H54 (cell line): ENCODE measurements around the gene BARHL1.
"Not testable (repeated sequence)": the region's sequence is repeated elsewhere in the genome, so short reads cannot be mapped to it uniquely, and the experiment has no call there.

ENCODE experiments used
- DNase-seq: peaks from one replicate; pipeline ENCODE4 v3.0.0; 2011; ENCODE audit warnings: low spot score, mixed read lengths; ENCODE audit not compliant: insufficient read length
- FAIRE-seq: peaks from 3 replicates; lab custom pipeline; 2011; peaks lifted over from hg19 to GRCh38; lab: Jason Lieb, UNC
- POLR2A ChIP-seq: IDR thresholded peaks from 2 replicates; pipeline ENCODE4 v1.6.1; 2011; ENCODE audit warnings: low read depth, mild to moderate bottlenecking, low read length

Gene BARHL1

DNA sequence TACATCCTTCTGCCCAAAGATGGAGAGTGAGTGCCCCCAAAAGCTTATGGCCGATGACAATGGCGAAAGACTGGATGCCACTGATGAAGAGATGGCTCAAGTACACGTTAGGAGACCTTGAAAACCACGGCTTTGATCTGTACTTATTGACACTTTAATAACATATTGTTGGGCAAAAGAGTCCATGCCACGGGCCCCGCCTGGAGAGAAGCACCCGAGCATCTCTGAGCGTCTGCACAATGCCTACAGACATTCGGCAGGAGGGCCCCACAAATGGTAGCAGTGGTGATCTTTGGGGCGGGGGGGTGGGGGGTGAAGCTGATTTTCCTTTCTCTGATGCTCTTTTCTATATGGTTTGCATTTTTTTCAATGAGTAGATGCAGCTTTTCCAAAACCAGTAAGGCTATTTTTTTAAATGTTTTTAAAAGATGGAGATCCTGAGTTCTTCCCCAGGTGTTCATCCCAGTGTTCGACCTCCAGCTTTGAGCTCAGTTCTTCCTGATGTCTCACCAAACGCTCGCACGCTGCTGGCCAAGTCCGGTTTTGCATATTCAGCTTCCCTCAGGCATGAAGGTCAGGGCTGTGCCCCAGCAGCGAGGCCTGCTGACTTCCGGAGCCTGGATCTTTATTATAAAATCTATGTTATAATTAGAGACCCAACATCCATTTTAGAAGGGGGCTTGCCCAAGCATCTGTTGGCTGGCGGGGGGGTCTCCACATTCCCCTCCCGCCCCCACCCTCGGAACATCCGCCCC, 34.3 kb upstream of the BARHL1 start:
- DNase-seq (no peak), FAIRE-seq (no peak)
- no peak for TF ChIP-seq POLR2A

DNA sequence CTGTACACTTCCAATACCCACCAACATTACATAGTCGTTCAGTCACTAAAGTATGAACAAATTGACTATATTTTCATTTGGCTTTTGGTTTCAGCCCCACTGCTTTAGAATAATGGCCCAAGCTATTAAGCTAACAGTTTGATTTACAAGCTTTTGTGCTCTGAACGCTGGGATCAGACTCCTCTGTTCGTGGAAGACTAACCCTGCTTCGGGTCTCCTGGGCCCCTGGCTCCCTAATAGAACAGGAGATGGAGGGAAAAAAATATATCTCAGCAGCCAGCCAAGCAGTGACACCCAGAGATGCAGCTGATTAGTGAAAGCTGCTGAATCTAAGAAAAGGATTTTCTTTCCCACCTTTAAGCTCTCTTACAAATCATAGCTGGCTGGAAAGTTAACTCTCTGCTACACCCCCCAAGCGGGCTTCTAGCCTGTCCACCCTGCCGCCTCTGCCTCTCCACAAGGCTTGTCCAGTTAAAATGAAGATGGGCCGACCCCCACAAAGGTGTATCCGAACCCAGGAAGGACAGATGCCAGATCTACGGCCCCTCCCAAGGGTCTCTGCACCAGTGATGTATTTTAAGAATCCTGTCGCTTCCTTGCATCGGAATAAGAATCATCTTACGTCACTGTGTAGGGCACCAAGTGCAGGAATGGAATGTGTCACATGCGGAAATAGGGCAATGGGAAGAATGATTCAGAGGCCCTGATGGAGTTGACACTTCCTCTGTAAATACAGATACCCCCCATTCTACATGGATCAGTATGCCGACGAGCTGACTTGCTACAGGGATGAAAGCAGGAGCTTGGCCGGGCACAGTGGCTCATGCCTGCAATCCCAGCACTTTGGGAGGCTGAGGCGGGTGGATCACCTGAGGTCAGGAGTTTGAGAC, 33.4 kb upstream of the BARHL1 start:
- FAIRE-seq (no peak), DNase-seq (no peak)
- no peak for TF ChIP-seq POLR2A

DNA sequence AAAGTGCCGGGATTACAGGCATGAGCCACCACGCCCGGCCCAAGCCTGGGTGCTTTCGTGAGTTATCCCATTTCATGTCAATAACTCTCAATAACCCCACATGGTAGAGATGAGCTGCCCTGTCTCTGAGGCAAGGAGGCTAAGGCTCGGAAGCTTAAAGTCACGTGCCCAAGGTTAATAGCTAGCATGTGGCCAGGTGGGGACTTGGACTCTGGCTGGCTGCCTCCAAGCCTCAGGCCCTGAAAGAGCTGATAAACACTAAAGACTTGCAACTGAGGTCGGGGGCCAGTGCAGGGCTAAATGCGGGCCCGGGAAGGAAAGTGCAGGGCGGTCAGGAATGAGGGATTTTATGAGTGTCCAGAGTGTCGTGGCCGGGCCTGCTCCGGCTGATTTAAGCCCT, 30.9 kb upstream of the BARHL1 start:
- no peak for DNase-seq
- no peak for TF ChIP-seq POLR2A
- FAIRE-seq, result no peak

DNA sequence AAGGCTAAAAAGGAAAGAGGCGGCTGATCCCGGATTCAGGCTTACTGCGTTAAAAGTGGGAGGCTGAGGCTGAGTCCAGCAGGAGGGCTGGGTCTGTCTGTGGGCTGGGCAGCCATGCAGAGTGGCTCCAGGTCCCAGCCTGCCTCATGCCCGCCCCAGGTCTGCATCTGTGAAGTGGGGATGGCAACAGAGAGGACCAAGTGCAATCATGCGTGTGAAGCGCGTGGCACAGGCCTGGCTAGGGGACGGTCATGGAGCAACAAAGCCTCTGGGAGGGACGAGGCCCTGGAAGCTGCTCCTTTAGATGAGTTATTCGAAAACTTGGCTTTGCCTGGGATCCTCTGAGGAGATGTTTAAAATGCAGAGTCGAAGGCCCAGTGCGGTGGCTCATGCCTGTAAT, 30.4 kb upstream of the BARHL1 start:
- FAIRE-seq, result no peak
- DNase-seq, result no peak
- TF ChIP-seq POLR2A, result no peak

DNA sequence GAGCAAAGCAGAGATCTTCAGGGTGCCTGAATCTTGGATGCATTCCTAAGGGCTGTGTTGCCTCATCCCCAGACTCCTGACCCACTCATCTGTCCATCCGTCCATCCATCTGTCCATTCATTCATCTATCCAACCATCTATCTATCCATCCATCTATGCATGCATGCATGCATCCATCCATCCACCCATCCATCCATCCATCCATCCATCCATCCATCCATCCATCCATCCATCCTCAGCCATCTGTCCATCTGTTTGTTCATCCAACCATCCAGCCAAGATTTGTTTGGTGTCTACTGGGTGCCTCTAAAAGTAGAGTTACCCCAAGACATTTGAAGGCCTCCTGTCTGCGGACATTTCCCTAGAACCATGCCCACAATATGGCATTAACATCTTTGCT, 27.7 kb upstream of the BARHL1 start:
- FAIRE-seq (no peak), DNase-seq (no peak)
- TF ChIP-seq POLR2A, result no peak

DNA sequence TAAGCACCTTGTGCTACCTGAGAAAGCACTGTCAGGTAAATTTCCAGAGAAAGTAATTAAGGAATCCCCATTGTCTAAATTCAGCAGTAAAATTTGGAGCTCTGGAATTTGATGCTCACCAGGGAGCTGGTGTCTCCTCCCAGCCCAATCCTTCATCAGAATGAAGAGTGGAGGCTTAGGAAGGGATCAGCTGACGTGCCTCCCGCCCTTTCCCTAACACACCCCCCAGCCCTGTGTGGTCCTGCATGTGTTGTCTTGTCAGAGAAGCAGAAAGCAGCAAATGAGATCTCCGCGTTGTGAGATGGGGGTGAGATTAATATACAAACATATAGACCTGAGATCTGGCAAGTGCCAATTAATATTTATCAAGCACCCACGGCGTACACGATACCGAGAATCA, 26.9 kb upstream of the BARHL1 start:
- FAIRE-seq (no peak), DNase-seq (no peak)
- TF ChIP-seq POLR2A, result no peak

DNA sequence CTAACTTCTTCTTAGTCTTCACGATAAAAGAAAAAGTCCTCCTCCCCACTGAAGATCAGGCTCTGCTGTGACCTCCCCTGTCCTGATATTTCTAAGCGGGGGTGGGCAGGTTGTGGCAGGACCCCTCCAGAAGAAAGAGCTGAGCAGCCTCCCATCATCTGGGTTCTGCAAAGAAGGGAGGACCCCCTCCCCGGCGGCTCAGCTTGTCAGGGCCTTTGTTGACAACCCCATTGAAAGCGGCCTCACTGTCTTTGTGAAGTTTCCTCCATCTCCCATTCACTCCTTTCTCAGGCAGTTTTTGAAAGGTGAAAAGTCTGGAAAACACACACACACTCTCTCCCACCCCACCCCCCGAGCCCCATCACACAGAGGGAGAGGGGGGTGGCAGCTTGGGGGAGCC, 26.2 kb upstream of the BARHL1 start:
- FAIRE-seq, result no peak
- TF ChIP-seq POLR2A, result no peak
- DNase-seq, result no peak

DNA sequence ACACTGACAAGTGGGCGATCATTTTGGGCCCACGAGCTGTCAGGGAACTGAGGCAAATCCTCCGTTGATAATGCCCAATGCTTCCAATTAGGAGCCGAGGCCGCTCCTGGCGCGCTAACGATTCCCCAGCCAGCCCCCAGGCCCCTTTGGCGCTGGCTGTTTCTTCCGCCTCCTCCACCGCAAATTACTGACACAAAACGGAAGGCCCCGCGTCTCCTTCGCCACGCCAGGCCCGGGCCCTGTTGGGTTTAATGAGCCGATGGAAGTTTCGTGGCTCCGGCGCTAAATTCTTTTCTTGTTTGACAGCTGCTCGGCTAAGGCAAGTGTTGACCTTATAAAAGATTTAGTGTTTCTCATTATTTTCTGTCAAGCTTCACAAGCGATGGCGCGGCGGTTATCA, 25.7 kb upstream of the BARHL1 start:
- FAIRE-seq (no peak), DNase-seq (no peak)
- TF ChIP-seq POLR2A, result no peak

DNA sequence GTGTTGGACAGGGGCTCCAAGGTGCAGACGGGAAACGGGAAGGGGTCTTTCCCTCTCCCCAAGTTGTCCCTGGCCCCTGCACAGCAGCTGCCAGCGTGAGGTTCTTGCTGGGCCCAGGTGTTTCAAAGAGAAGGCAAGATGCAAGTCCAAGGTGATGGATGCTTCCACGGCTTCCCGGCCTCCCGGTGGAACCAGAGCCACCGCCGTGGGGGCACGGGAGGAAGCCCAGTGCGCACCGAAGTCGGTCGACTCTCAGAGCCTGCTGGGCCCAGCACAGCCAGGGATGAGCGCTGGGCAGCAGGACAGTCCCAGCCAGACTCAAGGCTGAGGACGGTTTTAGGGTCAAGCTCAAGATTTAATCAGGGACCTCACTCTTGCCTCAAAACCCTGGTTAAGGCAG, 25.2 kb upstream of the BARHL1 start:
- DNase-seq (no peak), FAIRE-seq (no peak)
- no peak for TF ChIP-seq POLR2A

DNA sequence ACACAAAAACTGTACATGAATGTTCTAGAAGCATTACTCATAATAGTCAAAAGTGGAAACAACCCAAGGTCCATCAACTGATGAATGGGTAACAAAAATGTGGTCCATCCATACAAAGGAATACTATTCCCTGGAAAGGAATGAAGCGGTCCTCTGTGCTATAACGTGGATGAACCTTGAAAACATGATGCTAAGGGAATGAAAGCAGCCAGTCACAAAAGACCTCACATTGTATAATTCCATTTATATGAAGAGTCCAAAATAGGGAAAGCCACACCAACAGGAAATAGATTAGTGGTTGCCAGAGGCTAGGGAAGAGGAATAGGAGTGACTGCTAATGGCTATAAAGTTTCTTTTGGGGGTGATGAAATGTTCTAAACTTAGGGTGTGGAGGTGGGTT, 22.7 kb upstream of the BARHL1 start:
- no peak for DNase-seq
- TF ChIP-seq POLR2A, result no peak
- FAIRE-seq, result no peak

DNA sequence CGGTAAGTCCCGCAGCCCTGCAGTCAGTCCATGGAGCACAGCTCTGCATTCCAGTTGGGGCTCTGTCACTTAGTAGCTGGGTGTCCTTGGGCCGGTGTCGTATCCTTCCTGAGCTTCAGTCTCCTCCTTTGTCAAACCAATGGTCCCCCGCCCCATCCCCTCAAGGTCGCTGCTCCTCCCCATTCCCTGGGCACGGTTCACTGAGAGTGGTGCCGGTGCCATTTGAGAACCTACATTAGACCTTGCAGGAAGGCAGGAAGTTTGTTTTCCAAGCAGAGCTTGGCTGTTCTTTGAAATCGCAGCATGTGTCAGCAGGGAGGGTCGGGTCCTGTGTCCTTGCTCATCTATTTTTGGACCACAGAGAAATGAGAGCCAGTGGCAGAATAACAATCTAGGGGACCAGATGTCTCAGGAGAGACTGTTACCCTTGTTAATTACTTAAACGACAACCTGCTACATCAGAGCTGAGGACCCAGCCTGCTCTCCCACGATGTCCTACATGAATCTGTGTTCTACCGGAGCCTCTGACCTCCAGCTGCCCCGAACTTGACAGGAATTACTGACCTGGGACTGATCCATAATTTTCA, 21.7 kb upstream of the BARHL1 start:
- FAIRE-seq (no peak), DNase-seq (no peak)
- no peak for TF ChIP-seq POLR2A

DNA sequence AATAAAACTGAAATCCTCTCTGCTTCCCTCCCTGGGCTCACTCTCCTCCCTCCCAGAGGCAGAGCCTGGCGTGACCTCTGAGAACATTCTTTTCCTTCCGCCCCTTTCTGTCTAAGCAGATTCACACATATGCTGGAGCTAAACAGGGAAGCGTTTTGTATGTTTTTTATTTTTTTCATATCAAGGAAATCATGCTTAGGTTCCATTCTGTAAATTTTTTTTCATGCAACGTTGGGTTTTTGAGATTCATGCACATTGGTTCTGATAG, 20.2 kb upstream of the BARHL1 start:
- DNase-seq (no peak), FAIRE-seq (no peak)
- no peak for TF ChIP-seq POLR2A

DNA sequence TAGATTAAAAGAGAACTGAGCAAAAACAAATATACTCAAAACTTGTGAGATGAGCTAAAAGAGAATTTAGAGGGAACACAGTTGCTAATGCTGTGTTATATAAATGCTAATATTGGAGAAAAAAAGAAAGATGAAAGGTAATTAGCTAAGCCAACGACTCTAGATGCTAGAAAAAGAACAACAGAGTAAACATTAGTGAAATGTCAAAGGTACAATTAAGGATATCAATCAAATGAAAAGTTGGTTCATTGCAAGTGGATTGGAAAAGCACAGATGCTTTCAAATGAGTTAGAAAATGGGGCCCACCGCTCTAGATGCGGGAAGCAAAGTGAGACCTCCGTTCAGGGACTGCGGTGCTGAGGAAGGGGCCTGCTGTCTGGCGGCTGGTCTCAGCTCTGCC, 17.9 kb upstream of the BARHL1 start:
- no peak for TF ChIP-seq POLR2A
- no peak for FAIRE-seq
- DNase-seq, result no peak

DNA sequence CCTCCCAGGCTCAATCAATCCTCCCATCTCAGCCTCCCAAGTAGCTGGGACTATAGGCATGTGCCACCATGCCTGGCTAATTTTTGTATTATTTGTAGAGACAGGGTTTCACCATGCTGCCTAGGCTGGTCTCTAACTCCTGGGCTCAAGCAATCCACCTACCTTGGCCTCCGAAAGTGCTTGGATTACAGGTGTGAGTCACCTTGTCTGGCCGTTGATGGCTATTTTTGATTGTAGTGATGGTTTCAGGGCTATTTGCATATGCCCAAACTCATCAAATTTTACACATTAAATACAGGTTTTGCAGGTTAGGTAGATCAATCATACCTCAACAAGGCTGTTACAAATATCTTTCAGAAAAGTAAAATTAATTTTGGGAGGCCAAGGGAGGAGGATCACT, 13.6 kb upstream of the BARHL1 start:
- DNase-seq, FAIRE-seq: not testable (repeated sequence)
